LHCN-M2 (cell line): ENCODE measurements around the gene CNN3. TPM values are rescaled to one million over a fixed set of nuclear protein-coding genes. Genes with fewer than 3 reads are reported as not detected.

Source experiments
- DNase-seq: peaks from one replicate; pipeline ENCODE4 v3.0.0-alpha.2; 2012; ENCODE audit warnings: low read depth
- total RNA-seq: library from RNA; depleted of rRNA; stranded (reverse); fragments of >200 nt; gene quantifications from 2 replicates; pipeline ENCODE4 v1.2.3, GENCODE V29; 2014; rRNA removed

The CNN3 gene
- total RNA-seq, 1 experiment from 2014 or later, result 547 TPM

GRCh38 chr1:94856004-94856403 lies 70.9 kb downstream of the CNN3 start:
- DNase-seq, result no peak

- no peak for DNase-seq
Observed at GRCh38 chr1:94855307-94855700, 71.6 kb downstream of the CNN3 start.

DNA sequence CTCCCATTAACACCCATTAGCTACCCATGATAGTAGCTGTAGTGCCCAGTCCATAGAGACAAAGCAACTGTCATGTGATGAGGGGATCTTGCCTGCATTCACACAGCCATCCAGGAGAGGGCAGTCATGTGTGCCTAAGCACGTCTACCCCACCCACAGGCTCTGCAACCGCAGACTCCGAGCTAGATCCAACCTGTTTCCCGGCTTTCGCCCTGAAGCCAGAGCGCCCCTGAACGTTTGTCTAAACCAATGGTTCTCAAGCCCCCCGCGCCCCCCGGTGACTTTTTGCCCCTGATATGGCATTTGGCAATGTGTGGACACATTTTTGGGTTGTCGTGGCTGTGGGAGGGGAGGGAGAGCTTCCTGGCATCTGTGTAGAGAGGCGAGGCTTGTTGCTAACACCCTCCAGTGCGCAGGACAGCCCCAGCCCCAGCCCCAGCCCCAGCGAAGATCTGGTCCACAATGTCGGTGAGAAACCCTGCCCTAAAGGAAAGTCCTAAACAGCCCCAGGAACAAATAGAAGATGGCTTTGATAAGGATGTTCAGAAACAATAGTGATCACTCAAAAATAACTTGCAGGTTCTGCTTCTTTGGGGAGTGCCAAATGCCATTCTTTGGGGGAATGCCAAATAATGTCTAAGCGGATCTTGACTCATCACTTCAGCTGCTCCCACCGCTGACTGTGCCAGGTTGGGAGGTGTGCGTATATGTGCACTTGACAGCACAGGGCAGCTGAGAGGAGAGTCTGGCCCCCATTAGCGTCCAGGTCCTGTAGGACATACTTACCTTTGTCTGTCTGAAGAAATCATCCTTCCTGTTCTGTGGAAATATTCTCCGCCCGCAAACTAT lies 72.2 kb downstream of the CNN3 start:
- DNase-seq, result peak; percentile 97

DNA sequence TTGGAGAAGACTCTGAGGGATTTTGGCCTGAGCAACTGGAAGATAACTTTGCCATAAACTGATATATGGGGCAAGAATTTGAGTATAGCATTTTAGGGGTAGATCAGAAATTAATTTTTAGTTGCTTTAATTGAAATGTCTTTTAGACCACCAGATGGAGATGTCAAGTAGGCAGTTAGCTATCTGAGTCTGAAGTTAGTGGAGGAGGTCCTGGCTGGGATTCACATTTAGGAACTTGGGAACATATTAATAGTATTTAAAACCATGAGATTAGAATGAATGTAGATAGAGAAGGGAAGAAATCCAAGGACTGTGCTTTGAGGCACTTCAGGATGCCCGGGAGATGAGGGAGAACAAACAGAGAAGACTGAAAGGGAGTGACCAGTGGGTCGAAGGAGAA lies 74.1 kb downstream of the CNN3 start:
- peak; percentile 31 for DNase-seq

- no peak for DNase-seq
Observed at GRCh38 chr1:94851571-94851970, 75.3 kb downstream of the CNN3 start.

Other genes starting within 250 kb of the CNN3 start
- gene SLC44A3, start 106.8 kb downstream of the CNN3 start, total RNA-seq, result 1.2 and 1.5 TPM in 2 replicates
- 1.5 and 2.7 TPM in 2 replicates for gene ALG14, start 145.8 kb upstream of the CNN3 start, total RNA-seq
- gene TLCD4, start 190.2 kb upstream of the CNN3 start, total RNA-seq, result 0.32 and 0.75 TPM in 2 replicates